ENCODE measurements around the gene FN3KRP.

Gene FN3KRP, protein sequence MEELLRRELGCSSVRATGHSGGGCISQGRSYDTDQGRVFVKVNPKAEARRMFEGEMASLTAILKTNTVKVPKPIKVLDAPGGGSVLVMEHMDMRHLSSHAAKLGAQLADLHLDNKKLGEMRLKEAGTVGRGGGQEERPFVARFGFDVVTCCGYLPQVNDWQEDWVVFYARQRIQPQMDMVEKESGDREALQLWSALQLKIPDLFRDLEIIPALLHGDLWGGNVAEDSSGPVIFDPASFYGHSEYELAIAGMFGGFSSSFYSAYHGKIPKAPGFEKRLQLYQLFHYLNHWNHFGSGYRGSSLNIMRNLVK

DNA sequence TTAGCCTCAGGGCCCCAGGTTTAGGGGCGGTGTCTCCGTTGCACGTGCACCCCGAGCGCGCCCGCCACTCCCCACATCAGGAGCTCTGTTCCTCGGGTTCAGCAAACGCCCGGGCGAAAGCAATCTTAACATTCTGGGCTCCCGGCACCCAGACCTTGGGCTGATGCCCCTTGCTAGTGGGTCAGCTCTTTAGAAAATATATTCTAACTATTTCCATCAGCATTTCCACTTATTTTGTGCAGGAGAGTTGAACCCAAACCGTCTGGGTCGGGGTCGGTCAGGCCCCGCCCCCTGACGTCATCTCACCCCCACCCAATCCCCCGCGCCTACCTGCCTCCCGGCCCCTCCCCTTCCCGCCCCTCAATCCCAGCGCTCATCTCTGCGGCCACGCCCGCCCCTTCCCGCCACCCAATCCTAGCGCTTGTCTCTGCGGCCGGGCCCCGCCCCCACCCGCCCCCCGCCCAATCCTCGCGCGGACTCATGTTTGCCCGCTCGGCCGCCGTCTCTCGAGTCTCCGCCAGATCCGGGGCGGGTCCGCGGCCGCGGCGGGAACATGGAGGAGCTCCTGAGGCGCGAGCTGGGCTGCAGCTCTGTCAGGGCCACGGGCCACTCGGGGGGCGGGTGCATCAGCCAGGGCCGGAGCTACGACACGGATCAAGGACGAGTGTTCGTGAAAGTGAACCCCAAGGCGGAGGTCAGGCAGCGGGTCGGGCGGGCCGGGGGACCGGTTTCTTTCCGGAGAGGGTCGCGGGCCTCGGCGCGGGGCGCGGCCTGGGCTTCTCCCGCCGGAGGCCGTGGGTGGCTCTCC, at the start of gene FN3KRP:
Gene FN3KRP (plus strand): TSS at position 504 of the 808 bp plus-strand sequence. CDS start 50 bp downstream, at position 554.
- peak; percentile 98 for DNase-seq (ENCODE audit: low spot score)

DNA sequence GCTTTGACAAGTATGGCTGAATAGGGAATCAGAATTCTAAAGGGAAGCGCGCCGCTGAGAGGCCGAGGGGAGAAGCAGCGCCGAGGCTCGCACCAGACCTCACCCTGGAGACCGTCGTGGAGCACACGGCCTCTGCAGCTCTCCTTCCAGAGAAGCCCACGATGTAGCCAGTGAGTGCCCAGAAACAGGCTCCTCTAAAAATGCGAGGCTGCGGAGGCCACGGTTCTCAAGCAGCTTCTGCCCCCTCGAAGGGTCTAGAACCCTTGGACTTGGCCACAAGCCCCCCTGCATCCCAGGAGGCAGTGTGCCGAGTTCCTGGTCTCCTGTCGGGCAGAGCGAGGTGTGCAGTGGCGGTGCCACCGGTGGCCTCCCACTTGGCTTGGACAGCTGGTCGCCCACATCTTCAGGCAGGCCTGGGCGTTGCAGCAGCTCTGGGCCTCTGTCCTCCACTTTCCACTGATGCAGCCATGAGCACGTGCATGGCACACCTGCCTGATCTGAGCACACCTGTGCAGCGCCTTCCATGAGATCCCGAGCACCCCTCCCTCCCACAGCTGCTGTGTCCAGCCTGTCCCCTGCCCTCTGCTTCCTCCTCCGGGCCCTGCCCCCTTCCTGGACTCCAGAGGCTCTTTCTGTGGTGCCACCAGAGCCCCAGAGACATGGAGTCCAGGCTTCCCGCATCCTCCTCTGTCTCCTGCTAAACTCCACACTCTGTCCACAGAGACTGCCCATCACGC, 49.4 kb upstream of the FN3KRP start:
- no peak for DNase-seq (ENCODE audit: low spot score)

DNA sequence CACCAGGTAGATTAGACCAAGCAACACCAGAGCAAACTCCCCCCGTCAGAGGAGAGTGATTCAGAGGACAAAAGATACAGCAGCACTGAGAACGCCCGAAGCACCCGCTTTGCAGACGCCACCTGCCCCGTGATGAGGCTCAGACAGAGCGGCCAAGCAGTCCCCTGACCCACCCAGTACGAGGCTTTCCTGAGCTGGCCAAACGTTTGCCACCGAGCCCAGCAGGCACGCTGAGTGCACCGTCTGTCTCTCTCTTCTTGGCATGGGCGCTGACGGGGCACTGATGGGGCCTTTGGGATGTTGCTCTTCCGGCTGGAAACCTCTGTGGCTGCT, 48.9 kb upstream of the FN3KRP start:
- no peak for DNase-seq (ENCODE audit: low spot score)

DNA sequence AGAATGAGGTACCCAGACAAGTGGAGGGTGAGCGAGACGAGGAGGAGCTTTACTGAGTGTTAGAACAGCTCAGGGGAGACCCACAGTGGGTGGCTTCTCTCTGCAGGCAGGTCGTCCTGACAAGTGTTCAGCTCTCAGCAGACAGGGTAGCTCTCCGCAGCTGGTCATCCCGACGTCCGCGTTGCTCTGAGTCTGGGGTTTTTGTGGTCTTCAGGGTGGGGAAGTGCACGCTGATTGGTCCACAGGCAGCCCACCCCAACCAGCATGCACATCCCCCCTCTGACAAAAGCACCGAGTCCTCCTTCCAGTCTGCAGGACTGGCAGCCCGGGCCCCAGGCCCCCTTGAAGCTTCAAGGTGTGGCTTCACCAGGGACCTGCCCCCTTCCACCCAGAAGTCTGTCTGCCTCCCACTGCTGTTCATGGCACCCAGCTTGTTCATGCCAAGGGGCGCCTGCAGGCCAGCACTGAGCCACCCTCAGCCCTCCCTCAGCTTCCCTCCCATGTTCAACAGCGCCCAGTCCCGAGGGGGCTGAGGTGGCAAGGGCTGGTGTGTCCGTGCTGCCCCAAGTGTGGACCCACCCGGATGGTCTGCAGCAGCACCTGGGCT, 48.4 kb upstream of the FN3KRP start:
- no peak for DNase-seq (ENCODE audit: low spot score)

DNA sequence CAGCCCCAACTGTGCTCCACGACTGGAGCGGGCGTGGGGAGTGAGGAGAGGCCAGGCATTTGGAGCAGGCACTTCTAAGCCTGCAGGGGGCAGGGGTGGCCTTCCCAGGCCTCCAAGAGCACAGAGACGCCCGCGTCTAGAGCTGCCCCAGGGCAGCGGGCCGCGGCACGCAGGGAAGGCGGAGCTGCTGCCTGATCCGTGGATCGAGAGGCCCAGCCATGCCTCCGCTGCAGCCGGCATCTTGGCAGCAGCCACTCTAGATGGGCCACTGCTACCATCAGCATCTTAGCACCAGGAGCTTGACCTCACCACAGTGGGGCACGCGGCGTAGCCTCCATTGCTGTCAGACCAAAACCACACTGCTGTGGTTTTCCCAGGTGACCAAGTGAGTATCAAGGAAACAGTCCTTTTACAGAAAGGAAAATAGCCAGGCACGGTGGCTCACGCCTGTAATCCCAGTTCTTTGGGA, 47.8 kb upstream of the FN3KRP start:
- DNase-seq (ENCODE audit: low spot score): no peak

DNA sequence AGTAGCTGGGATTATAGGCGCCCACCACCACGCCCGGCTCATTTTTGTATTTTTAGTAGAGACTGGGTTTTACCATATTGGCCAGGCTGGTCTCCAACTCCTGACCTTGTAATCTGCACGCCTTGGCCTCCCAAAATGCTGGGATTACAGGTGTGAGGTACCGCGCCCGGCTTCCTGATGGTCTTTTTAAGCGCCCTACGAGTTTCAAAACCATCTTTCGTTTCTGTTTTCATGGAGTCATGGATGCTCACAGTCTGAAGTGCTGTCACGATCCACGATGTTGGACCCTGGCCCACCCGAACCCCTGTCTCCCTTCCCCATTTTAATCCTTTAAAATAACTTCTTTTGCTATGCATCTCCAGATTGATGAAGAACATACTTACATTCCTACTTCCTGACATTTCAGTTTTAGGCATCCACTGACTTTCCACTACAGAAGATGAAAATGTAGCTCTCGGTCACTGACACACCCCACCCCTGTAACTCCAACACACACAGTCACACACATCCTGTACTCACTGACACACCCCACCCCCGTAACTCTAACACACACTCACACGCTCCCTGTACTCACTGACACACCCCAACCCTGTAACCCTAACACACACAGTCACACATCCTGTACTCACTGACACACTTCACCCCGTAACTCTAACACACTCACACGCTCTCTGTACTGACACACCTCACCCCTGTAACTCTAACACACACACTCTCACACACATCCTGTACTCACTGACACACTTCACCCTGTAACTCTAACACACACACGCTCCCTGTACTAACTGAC, 45.6 kb upstream of the FN3KRP start:
- no peak for DNase-seq (ENCODE audit: low spot score)

DNA sequence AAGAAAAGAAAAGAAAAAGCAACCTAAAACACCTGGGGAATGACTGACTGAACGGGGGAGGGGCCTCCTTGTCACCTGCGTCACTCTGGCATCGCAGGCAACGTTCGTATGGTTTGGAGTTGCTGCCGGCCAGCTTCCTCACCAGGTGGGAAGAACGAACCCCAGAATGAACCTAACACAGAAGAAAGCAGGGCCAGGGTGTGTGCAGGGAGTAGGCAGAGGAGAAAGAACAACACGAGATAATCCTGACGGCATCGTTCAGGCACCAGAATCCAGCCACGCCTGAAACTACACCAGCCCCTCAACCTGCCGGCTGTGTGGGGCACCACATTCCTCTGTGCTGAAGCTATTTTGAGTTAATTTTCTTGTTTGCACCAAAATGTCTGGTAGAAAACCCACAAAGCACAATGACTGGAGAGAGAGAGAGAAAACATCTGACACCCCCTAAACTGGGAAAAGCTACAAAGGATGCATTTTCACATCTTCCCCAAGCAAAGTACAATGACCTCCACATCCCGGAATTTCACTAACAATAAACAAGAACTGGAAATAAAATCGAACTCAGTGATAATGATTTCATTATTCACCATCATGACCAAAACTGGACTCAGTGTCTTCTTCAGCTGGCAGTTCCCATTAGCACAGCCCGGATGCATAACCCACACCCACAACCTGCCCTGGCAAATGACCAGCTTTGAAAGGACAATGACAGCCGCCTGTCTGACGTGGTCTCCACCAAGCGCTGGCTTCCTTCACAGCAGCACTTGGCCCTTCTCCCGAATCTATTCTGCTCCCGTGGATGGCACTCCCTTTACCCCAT, 41.6 kb upstream of the FN3KRP start:
- no peak for DNase-seq (ENCODE audit: low spot score)

DNA sequence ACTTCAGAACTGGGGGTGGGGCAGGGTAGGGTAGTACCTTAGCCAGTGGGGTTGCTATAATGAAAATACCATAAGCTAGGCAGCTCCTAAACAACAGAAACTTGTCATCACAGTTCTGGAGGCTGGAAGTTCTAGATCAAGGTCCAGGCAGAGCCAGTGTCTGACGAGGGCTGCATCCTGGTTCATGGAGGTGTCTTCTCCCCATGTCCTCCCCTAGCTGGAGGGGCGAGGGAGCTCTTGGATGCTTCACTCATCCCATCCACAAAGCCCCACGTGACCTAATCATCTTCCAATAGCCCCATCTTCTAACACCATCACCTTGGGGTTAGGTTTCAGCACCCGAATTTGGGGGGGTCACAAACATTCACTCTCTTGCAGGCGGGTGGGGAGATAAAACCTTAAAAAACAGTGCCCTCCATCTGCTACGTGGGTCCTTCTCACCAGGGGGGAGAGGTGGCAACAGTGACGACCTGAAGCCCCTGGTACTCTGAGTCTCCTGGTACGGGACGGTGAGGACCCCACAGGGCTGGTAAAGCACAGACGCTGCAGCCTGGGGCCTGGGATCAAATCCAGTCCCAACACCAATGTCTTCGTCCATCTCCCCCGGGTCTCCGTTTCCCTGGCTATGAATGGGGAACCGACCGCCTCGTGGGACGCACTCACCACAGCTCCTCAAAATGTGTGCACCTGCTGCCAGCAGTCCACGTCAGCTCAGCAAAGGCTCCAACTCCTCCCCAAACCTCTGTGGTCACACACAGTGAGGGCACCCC, 40.8 kb upstream of the FN3KRP start:
- no peak for DNase-seq (ENCODE audit: low spot score)

DNA sequence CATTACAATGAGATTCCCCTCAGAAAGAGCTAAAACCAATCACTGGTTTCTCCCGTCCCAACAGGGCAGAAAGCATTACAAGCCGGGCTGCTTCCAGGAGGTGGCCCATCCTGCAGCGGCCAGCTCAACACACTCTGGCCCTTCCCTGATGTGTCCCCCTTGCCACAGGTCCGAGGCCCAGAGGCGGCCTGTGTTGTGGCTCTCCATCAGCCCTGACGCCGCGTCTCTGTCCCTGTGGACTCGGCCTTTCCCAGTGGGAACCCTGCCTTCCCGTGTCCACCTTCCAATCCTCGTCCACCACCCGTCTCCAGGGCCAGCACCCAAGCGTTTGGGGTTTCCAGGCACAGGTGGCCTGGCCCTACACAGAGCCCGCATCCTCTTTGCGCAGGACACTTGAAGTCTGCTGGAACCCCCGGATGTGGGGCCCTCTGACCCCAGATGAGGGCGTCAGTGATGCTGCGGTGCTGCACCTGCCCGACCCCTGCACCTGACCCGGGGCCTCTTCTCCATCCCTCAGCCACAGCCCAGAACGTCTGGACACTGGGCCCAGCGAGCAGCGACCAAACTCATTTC, 39.1 kb upstream of the FN3KRP start:
- DNase-seq (ENCODE audit: low spot score): no peak

DNA sequence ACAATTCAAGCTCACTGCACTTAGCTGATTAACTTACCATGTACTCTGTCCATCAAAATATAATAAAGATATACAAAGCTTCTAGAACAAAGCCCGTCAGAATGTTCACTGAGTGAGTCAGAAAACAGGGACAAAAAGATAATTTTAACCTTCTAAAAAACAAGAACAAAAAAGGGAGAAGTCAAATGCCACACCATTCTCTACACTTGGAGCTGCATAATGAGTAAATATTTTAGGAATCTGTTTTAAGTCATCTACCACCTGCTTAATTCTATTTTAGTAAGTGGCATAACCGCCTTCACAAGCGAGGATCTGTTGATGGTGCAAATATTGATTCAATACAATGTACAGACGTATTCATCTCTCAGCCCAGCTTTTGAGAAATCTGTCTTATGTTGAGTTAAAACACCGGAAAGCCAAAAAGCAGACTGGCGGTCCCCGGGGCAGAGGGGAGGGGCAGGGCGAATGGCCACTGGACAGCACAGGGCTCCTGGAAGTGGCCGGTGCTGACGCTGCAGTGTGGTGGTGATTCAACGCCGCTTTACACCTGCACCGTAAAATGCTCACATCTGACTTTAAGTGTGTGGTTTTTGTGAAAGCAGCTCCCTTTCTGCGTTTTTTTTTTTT, 38.1 kb upstream of the FN3KRP start:
- no peak for DNase-seq (ENCODE audit: low spot score)

DNA sequence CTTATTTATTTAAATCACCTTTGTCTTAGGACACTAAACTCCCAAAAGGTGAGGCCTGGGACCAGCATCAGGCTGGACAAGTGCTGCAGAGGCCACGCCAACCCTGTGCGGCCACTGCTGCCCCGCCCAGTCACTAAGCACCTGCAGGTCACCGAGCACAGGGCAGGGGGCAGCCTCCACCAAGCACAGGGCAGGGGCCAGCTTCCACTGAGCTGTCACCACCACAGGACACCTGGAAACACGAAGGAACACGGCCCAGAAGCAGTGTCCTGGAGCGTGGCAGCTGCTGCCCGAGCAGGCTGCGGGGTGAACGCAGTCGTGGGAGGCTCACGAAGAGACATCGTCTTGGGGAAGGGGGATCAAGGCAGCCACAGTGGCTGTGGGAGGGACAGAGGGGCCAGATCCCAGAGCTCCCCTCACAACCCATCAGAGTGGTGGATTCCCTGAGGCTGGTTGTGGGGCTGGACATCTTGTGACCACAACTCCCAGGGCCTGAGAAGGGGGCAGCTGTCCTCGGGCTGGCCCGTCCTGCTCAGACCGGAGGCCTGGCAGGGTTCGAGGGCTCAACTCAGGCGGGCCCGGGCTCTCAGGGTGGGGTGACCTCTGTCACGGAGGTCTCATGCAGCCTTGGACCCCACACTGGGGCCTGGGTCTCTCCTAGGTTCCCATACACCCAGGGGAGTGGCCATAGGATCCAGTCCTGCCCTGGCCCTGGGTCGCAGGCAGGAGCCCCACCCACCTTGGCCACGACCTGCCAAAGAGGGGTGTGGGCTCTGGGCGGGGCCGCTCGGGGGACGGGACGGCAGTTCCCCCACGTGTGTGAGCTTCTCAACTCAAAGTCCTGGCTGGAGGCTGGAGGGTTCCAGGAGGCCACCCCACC, 36.7 kb upstream of the FN3KRP start:
- no peak for DNase-seq (ENCODE audit: low spot score)

DNA sequence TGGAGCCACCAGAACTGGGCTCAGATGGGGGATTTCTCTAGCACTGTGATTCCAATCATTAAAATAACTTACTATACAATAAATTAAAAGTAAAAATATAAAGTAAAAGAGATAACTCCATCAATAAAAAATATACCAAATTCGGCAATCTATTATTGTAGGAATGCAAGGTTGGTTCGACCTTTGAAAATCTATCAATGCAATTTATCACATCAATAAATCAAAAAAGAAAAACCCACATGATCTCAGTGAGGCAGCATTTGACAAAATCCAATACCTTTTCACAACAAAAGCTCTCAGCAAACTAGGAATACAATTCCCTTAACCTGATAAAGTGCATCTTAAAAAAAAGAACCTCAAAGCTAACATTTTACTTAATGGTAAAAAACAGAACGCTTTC, 35.0 kb upstream of the FN3KRP start:
- no peak for DNase-seq (ENCODE audit: low spot score)

DNA sequence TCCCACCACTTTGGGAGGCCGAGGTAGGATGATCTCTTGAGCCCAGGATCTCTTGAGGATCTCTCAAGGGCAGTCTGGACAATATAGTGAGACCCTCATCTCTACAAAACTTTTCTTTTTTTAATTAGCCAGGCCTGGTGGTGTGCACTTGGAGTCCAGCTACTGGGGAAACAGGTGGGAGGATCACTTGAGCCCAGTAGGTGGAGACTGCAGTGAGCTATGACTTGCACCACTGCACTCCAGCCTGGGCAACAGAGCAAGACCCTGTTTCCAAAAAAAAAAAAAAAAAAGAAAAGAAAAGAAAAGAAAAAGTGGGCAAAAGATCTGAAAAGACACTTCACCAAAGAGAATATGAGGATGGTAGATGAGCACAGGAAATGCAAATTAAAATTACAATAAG, 33.0 kb upstream of the FN3KRP start:
- DNase-seq (ENCODE audit: low spot score): no peak

DNA sequence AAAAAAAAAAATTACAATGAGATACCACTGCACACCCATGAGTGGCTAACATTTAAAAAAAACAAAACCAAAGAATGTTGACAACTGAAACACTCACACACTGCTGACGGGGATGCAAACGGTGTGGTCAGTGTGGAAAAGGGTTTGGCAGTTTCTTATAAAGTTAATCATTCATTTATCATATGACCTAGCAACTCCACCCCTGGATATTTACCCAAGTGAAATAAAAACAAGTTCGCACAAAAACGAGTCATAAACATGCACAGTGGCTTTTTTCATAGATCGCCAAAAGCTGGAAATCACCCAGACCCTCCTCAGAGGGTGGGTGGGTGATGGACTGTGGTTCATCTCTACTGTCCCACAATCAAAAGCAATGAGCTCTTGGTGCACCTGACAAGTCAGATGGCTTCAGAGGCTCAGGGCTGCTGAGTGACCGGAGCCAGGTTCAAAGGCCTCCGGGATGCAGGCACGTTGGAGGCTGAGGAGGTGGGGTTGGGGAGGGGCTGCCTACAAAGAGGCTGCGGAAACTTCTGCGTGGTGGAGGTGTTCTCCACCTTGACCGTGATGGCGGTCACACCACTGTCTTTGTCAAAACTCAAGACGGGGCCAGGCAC, 32.2 kb upstream of the FN3KRP start:
- DNase-seq (ENCODE audit: low spot score): no peak

DNA sequence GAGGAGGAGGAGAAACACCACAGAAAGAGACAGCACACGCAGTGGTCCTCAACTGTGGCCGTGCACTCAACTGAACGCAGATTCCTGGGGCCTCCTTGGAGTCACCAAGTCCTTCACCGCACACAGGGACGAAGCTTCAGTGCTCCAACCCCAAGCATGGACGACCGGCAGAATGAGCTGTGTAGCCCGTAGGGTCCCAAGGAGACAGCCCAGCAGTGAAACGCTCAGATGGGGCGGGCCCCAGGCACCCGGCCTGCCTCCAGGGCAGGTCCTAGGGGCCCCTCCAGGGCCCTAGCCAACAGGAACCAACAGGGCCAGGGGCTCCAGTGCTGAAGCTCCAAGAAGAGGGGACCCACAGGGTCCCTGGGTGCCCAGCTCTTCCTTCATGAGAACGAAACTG, 31.2 kb upstream of the FN3KRP start:
- no peak for DNase-seq (ENCODE audit: low spot score)

DNA sequence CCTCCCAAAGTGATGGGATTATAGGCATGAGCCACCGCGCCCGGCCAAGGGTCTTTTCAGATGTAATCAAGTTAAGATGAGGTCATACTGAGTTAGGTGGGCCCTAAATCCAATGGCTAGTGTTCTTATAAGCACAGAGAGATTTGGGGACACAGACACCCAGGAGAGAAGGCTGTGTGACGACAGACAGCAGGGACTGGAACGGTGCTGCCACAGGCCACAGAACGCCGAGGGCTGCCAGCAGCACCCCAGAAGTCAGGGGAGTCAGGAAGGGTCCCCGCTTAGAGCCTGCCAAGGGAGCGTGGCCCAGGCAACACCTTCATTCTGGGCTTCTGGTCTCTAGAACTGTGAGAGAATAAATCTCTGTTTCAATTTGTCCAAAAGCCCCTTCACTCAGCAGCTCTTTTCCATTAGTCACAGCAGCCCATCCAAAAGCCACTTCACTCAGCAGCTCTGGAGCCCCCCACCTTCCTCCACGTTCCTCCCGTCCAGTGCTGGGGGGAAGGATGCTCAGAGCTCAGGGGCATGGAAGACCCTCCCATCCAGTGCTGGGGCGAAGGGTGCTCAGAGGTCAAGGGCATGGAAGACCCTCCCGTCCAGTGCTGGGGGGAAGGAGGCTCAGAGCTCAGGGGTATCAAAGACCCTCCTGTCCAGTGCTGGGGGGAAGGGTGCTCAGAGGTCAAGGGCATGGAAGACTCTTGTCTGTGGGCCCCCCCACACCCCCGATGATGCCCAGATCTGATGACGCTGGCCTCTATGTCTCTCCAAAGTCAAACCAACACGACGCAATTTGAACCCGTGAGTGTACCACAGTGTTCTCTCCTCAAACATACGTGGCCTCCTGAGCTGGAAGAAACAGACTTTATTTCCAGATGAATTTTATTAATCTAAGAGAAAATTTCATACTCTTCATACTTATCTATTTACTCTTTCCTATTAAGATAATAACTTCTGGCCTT, 29.9 kb upstream of the FN3KRP start:
- no peak for DNase-seq (ENCODE audit: low spot score)
